ENCODE results near the gene NELFA.
A peak's percentile ranks its signal among the peaks of the same experiment; 100 is the strongest.

NELFA gene

DNA sequence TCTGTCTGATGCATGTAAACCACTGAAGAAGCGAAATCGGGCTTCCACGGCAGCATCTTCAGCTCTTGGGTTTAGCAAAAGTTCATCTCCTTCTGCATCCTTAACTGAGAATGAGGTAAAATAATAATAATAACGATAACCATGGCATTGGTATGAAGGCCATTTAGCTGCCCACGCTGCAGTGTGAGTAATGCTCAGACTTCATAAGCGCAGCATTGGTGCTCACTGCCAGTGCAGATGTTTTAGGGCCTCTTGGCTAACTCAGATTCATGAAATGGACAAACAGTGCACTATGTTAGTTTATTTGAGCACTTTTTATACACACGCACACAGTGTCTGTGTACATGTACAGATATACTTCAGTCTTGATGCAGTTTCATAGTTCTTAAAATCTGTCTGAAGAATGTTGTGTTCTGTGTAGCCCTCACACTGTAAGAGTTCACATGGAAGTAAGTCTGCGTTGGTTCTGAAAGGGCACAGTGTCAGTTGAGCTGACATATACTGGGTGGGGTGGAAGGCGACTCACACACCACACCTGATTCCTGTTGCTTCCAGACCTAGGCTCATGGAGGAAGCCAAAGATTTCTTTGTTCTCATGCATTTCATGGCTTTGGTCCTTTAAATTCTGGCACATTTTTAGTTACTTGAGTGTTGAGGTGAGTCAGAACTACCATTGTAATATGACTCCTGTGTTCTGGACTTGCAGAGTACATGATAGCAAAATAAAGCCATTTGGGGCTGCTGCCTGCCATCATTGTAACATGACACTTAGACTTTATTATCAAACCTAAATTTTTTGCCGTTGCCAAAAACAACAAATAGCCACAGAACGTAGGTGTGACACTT lies 68.9 kb downstream of the NELFA start:
- no peaks in the 10 kb centered on the region for H3K27me3 Mint-ChIP-seq (ENCODE audit: low read depth, poor library complexity)
- no peak for DNase-seq
- H3K9me3 Mint-ChIP-seq: no peaks in the 10 kb centered on the region
- H3K27ac Mint-ChIP-seq: peak overlapping the region; percentile 86
- H3K4me3 Mint-ChIP-seq: no peak overlapping the region
- TF ChIP-seq, protein P1, sequence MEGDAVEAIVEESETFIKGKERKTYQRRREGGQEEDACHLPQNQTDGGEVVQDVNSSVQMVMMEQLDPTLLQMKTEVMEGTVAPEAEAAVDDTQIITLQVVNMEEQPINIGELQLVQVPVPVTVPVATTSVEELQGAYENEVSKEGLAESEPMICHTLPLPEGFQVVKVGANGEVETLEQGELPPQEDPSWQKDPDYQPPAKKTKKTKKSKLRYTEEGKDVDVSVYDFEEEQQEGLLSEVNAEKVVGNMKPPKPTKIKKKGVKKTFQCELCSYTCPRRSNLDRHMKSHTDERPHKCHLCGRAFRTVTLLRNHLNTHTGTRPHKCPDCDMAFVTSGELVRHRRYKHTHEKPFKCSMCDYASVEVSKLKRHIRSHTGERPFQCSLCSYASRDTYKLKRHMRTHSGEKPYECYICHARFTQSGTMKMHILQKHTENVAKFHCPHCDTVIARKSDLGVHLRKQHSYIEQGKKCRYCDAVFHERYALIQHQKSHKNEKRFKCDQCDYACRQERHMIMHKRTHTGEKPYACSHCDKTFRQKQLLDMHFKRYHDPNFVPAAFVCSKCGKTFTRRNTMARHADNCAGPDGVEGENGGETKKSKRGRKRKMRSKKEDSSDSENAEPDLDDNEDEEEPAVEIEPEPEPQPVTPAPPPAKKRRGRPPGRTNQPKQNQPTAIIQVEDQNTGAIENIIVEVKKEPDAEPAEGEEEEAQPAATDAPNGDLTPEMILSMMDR (IDR thresholded peaks at IDR 0.05): no peak
- H3K36me3 Mint-ChIP-seq (ENCODE audit: low read depth): peaks cover 49% of the 10 kb centered on the region
- peaks cover 28% of the 10 kb centered on the region for H3K4me1 Mint-ChIP-seq

- Mint-ChIP-seq H3K27ac (no peak overlapping the region), H3K9me3 (no peaks in the 10 kb centered on the region), H3K4me3 (no peak overlapping the region), H3K27me3 (ENCODE audit: low read depth, poor library complexity) (no peaks in the 10 kb centered on the region), H3K4me1 (peaks cover 22% of the 10 kb centered on the region), H3K36me3 (ENCODE audit: low read depth) (peaks cover 42% of the 10 kb centered on the region)
- DNase-seq: no peak
- TF ChIP-seq, protein P1 (IDR thresholded peaks at IDR 0.05): no peak
These were observed 70.7 kb downstream of the NELFA start for GRCh38 chr4:1938027-1938426.

DNA sequence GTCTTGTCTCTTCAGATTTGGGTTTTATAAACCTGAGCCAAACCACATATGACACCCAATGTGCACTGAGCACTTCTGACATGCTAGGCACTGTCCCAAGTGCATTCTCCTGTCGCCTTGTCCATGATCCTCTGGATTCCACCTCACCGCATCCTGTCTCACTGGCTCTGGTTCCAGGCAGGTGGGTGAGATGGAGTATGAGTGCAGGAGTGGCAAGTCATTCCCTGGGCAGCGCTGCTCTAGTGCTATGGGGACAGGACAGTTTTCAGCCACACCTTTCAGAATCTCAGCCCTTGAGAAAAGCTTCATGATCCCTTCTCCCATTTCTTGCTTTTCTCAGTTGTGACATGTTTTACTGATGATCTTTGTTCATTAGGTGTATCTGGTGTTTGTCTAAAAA lies 71.2 kb downstream of the NELFA start:
- Mint-ChIP-seq H3K36me3 (ENCODE audit: low read depth) (peaks cover 37% of the 10 kb centered on the region), H3K27me3 (ENCODE audit: low read depth, poor library complexity) (no peaks in the 10 kb centered on the region), H3K4me1 (peaks cover 22% of the 10 kb centered on the region), H3K9me3 (no peaks in the 10 kb centered on the region), H3K27ac (no peak overlapping the region), H3K4me3 (no peak overlapping the region)
- TF ChIP-seq, protein P1 (IDR thresholded peaks at IDR 0.05): no peak
- DNase-seq: no peak

DNA sequence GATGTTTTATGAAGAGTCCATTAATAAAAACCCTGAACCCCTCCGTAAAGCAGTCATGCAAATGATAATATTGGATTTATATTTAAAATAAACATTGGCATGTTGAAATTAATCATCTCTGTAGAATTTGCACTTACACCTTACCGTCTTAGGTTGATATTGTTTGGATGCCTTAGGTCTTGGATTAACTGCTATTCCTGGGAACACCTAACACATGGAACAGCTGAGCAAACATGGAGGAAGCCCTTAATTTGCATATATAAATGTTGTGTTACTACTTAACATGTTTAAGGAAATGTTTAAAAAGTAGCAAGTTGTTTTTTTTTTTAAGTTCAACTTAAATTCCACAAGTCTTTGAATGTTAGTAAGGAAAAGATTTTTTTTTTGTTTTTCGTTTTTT lies 75.1 kb downstream of the NELFA start:
- DNase-seq: no peak
- Mint-ChIP-seq H3K4me1 (peaks cover 6% of the 10 kb centered on the region), H3K27ac (peak overlapping the region; percentile 54), H3K27me3 (ENCODE audit: low read depth, poor library complexity) (peaks cover 2% of the 10 kb centered on the region), H3K9me3 (no peaks in the 10 kb centered on the region), H3K36me3 (ENCODE audit: low read depth) (peaks cover 38% of the 10 kb centered on the region), H3K4me3 (no peak overlapping the region)
- TF ChIP-seq, protein P1 (IDR thresholded peaks at IDR 0.05): no peak

GRCh38 chr4:1932736-1933135 lies 76.0 kb downstream of the NELFA start:
- TF ChIP-seq, protein P1 (IDR thresholded peaks at IDR 0.05): no peak

More at GRCh38 chr4:1932736-1933135, 76.0 kb downstream of the NELFA start:
- no peak overlapping the region for H3K4me3 Mint-ChIP-seq
- H3K27ac Mint-ChIP-seq: no peak overlapping the region
- H3K27me3 Mint-ChIP-seq (ENCODE audit: low read depth, poor library complexity): peaks cover 2% of the 10 kb centered on the region
- H3K36me3 Mint-ChIP-seq (ENCODE audit: low read depth): peaks cover 43% of the 10 kb centered on the region
- no peak for DNase-seq
- H3K4me1 Mint-ChIP-seq: peaks cover 3% of the 10 kb centered on the region
- no peaks in the 10 kb centered on the region for H3K9me3 Mint-ChIP-seq

Measured in nephron progenitor cell (in vitro differentiated cells).